RWPE1 (cell line): ENCODE measurements around the gene C1RL.
A peak's percentile ranks its signal among the peaks of the same experiment; 100 is the strongest.
"Not testable (repeated sequence)": the region's sequence is repeated elsewhere in the genome, so short reads cannot be mapped to it uniquely, and the experiment has no call there.

ENCODE experiments used
- CTCF ChIA-PET: fragments of 350-600 bp; sonication (Branson Sonifier 250); formaldehyde crosslinking; extraction: SDS; loops from one replicate; lab custom pipeline; 2021; lab: Yijun Ruan, JAX
- POLR2A ChIA-PET: fragments of 400-600 bp; formaldehyde crosslinking; extraction: SDS; loops from one replicate; lab custom pipeline; 2020; ENCODE audit warnings: antibody characterized with exemption; ENCODE audit not compliant: low non-redundant PET; lab: Yijun Ruan, JAX
- DNase-seq: peaks from one replicate; pipeline ENCODE4 v3.0.0; 2012; ENCODE audit warnings: low spot score
- H3K27ac ChIP-seq: fragments of 450-650 bp; 2 replicates; pipeline ENCODE4 v1.5.1; 2017
- TF ChIP-seq, protein P1 (sequence below): fragments of 450-650 bp; conservative IDR thresholded peaks from 2 replicates; pipeline ENCODE4 v1.5.1; 2017; ENCODE audit warnings: low read depth, mild to moderate bottlenecking

The C1RL gene

DNA sequence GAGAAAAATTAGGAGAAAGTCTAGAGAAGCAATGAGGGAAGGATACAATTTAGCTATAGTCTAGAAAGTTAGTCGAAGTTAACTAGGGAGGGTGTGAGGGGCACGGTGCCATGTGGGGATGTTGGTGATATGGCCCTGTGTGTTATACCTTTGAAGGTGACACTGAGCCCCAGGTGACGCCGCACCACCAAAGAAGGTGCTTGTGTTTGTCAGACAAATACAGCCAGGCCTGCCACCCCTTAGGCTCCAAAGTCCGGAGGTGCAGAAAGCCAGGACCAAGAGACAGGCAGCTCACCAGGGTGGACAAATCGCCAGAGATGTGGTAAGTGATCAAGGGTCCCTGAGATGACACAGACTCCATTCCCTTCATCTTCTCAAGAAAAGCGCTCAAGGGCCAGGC lies 47.4 kb downstream of the C1RL start:
- ChIA-PET POLR2A (no interaction called here), CTCF (no interaction called here)
- no peak overlapping the region for H3K27ac ChIP-seq
- no peak for DNase-seq
- TF ChIP-seq, protein P1, sequence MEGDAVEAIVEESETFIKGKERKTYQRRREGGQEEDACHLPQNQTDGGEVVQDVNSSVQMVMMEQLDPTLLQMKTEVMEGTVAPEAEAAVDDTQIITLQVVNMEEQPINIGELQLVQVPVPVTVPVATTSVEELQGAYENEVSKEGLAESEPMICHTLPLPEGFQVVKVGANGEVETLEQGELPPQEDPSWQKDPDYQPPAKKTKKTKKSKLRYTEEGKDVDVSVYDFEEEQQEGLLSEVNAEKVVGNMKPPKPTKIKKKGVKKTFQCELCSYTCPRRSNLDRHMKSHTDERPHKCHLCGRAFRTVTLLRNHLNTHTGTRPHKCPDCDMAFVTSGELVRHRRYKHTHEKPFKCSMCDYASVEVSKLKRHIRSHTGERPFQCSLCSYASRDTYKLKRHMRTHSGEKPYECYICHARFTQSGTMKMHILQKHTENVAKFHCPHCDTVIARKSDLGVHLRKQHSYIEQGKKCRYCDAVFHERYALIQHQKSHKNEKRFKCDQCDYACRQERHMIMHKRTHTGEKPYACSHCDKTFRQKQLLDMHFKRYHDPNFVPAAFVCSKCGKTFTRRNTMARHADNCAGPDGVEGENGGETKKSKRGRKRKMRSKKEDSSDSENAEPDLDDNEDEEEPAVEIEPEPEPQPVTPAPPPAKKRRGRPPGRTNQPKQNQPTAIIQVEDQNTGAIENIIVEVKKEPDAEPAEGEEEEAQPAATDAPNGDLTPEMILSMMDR, result no peak

DNA sequence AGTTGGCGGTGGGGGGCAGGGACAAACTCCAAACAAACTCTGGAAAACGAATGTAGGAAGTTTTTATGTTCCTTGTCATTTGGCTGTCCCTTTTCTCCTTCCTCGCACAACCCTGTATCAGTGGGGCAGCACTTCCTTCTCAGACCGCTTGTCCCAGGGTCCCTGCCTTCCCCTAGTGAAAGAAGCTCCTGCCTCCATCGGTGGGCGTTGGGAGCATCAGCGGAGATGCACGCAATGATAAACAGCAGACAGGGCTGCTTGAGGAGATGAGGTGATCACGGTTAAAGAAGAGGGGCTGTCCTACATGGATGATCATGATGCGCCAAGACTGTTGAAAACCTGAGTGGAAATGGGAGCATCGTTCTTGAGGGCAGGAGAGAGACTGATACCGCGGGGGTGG lies 47.9 kb downstream of the C1RL start:
- H3K27ac ChIP-seq, result peak overlapping the region; percentile 80
- POLR2A ChIA-PET, result no interaction called here
- CTCF ChIA-PET, result interaction anchor here (1.3 kb wide), 1 partner anchor 47 kb away, joined by 8 read pairs; no protein-coding TSS in a partner anchor
- no peak for DNase-seq
- TF ChIP-seq, protein P1, result no peak

DNA sequence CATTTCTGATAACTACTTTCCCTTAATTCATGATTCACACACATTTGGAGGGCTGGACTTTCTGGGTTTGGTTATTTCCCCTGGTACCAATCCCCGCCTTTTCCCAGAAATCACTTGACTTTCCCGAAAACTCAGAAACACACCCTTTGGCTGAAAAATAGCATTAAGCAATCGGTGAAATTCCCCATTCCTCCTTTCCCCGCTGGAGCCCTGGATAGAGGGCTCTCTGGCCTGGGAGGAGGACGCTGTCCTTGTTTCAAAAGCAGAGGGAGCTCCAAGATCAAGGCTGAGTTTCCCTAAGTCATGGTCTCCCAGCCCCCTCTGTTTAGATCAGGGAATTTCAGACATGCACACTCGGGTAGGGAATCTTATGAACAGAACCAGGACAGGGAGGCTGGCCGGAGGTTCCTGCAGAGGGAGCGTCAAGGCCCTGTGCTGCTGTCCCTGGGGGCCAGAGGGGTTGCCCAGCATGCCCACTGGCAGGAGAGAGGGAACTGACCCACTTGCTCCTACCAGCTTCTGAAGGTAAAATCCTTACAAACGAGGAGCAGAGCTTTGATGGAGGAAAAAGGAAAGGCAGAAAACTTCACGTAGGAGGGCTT lies 48.6 kb downstream of the C1RL start, which contains the start of gene C1S:
Gene C1S, plus strand, starts transcription at position 366 of the 602 bp plus-strand sequence. CDS start 1,195 bp downstream, outside the sequence.
- peak; percentile 88 for DNase-seq
- ChIA-PET CTCF (interaction anchor here (0.6 to 1.3 kb wide), 5 partner anchors 19 to 53 kb away, joined by 3 to 8 read pairs (median 4); partner anchors contain the start of genes C1R and C1RL), POLR2A (no interaction called here)
- TF ChIP-seq, protein P1, result peak; percentile 75
- H3K27ac ChIP-seq, result peak within 1 kb of the TSS; percentile 80

DNA sequence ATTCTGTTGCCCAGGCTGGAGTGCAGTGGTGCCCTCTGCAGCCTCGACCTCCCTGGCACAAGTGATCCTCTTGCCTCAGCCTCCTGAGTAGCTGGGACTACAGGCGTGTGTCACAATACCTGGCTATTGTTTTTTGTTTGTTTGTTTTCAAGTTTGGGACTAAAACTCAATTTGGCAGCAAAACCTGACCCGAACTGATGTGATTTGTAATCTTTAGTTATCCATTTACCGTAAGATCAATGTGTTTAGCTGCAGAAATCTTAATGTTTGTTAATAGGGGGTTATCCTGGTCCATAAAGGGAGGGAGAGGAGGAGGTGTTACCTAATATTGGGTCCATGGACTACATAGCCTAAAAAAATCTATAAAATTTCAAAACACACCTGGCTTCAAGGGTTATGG lies 49.2 kb downstream of the C1RL start:
- ChIA-PET POLR2A (no interaction called here), CTCF (interaction anchor here (0.6 to 1.3 kb wide), 6 partner anchors 19 to 121 kb away, joined by 3 to 8 read pairs (median 4); partner anchors contain the start of genes C1R and C1RL)
- TF ChIP-seq, protein P1, result no peak
- DNase-seq, result no peak
- peak overlapping the region; percentile 66 for H3K27ac ChIP-seq

DNA sequence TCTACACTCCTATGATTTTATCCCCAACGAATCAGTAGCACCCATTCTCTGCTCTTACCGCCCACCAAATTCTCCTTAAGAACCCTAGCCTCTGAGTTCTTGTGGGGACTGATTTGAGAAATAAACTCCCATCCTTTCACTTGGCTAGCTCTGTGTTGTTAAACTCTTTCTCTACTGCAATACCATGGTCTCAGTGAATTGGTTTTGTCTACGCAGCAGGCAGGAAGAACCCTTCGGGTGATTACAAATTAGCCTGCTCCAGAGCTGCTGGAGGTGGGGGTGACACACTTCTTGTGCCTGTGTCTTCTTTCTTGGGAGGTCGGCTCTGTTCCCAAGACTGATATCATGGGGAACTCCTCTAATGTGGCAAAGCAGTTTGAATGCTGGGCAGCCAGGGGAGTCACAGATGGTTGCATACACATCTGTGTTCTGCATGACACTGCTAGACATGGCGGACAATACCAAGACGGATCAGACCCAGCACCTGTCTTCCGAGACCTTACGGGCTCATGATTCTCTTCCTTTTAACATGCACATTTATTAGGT lies 50.1 kb downstream of the C1RL start:
- ChIA-PET POLR2A (no interaction called here), CTCF (no interaction called here)
- no peak overlapping the region for H3K27ac ChIP-seq
- no peak for DNase-seq
- TF ChIP-seq, protein P1, result no peak

DNA sequence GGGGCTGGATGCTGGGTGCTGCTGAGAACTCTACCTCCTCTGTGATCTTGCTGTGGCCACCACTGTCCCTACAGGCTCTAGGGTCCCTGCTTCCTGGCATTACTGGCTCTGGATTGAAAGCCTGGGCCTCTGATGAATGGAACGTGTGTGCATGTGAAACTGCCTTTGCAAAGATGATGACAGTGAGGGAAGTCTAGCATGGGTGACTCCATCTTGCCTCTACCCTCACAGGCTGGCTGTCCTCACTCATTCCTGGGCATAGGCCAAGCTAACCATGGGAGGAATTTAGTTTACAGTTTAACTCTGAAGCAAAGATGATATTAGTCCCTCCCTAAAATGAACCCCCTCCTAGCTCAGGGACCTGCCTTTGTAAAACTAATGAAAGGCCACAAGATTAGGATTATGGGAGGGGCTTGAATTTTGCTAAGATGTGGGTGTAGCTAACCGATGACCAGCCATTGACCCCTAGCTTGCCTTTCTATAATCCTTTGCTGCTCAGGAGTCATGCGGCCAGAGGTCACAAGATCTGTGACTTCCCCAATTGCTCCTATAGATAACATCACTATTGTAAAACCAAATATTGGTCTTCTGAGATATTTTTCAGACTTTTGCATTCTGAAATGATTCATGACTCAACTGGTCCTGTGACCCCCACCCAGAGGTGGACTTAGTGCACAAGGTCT lies 50.7 kb downstream of the C1RL start:
- POLR2A ChIA-PET, result no interaction called here
- TF ChIP-seq, protein P1, result no peak
- CTCF ChIA-PET, result interaction anchor here (0.5 to 0.6 kb wide), 2 partner anchors 22 to 55 kb away, joined by 3 to 5 read pairs; no protein-coding TSS in a partner anchor

DNA sequence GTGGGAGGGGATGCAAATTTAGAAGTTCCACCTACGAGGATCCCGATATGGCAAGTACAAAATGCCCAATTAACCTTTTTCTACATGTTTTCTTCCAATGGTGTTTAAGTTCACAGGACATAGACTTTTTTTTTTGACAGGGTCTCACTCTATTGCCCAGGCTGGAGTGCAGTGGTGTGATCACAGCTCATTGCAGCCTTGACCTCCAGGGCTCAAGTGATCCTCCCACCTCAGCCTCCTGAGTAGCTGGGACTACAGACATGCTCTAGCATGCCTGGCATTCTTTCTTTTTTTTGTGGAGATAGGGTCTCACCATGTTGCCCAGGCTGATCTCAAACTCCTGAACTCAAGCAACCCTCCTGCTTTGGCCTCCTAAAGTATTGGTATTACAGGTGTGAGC lies 53.3 kb downstream of the C1RL start:
- CTCF ChIA-PET, result interaction anchor here (0.8 kb wide), 1 partner anchor 40 kb away, joined by 3 read pairs; no protein-coding TSS in a partner anchor
- POLR2A ChIA-PET, DNase-seq, H3K27ac ChIP-seq: not testable (repeated sequence)

More for the DNA sequence above, 50.7 kb downstream of the C1RL start:
- no peak for DNase-seq
- no peak overlapping the region for H3K27ac ChIP-seq
